Measurements from ENCODE around the gene LRR1. TPM values are rescaled to one million over a fixed set of nuclear protein-coding genes. Genes with fewer than 3 reads are reported as not detected.

The LRR1 gene
- total RNA-seq, 2 donors from 2014 or later, result 4.1 to 21.9 TPM

GRCh38 chr14:49619730-49620129, 21.0 kb downstream of the LRR1 start:
- H3K27ac ChIP-seq, result peak overlapping the region; percentile 96 to 98

GRCh38 chr14:49620182-49621113, 21.7 kb downstream of the LRR1 start, which contains the start of the genes MGAT2 and RPL36AL:
Gene MGAT2 (plus strand): TSS chr14:49620799. CDS start chr14:49621269, 470 bp downstream.
Gene RPL36AL (minus strand): TSS chr14:49620626. CDS start chr14:49619104, 1,522 bp downstream.
- H3K36me3 ChIP-seq, result peaks cover 4% of the 10 kb centered on the region
- ATAC-seq (ENCODE audit: insufficient number of reproducible peaks, low FRiP score, low read depth) (peak; percentile 94), DNase-seq (ENCODE audit: low spot score) (peak; percentile 87)
- peaks cover 31 to 50% of the 10 kb centered on the region in 2 donors for H3K4me1 ChIP-seq (ENCODE audit: control insufficient read depth in 1 of 2, low read depth in 2 of 2)
- H3K27ac ChIP-seq, result peak within 1 kb of the TSS; percentile 96 to 98
- peak; percentile 33 for TF ChIP-seq CTCF (IDR thresholded peaks at IDR 0.05)
- H3K4me3 ChIP-seq, result peak within 1 kb of the TSS; percentile 95
- no peaks in the 10 kb centered on the region for H3K9me3 ChIP-seq
- no peaks in the 10 kb centered on the region for H3K27me3 ChIP-seq (replicated peaks; ENCODE audit: insufficient read depth)

More at GRCh38 chr14:49619730-49620129, 21.0 kb downstream of the LRR1 start:
- peaks cover 31 to 50% of the 10 kb centered on the region in 2 donors for H3K4me1 ChIP-seq (ENCODE audit: control insufficient read depth in 1 of 2, low read depth in 2 of 2)
- ATAC-seq (ENCODE audit: insufficient number of reproducible peaks, low FRiP score, low read depth) (no peak), DNase-seq (ENCODE audit: low spot score) (no peak)
- H3K27me3 ChIP-seq (replicated peaks; ENCODE audit: insufficient read depth), result no peaks in the 10 kb centered on the region
- peaks cover 4% of the 10 kb centered on the region for H3K36me3 ChIP-seq
- H3K9me3 ChIP-seq, result no peaks in the 10 kb centered on the region
- no peak for TF ChIP-seq CTCF (IDR thresholded peaks at IDR 0.05)
- H3K4me3 ChIP-seq, result peak overlapping the region; percentile 95

- H3K36me3 ChIP-seq, result peaks cover 10% of the 10 kb centered on the region
- ATAC-seq (ENCODE audit: insufficient number of reproducible peaks, low FRiP score, low read depth) (no peak), DNase-seq (ENCODE audit: low spot score) (peak; percentile 25)
- H3K27me3 ChIP-seq (replicated peaks; ENCODE audit: insufficient read depth), result no peaks in the 10 kb centered on the region
- no peaks in the 10 kb centered on the region for H3K9me3 ChIP-seq
- peak overlapping the region; percentile 96 to 98 for H3K27ac ChIP-seq
- TF ChIP-seq CTCF (IDR thresholded peaks at IDR 0.05), result peak; percentile 6
- peaks cover 31 to 50% of the 10 kb centered on the region in 2 donors for H3K4me1 ChIP-seq (ENCODE audit: control insufficient read depth in 1 of 2, low read depth in 2 of 2)
- H3K4me3 ChIP-seq, result peak overlapping the region; percentile 95
These were observed 22.6 kb downstream of the LRR1 start for GRCh38 chr14:49621114-49621881.

- Histone ChIP-seq H3K9me3 (no peaks in the 10 kb centered on the region), H3K4me1 (ENCODE audit: control insufficient read depth in 1 of 2, low read depth in 2 of 2) (peaks cover 31 to 50% of the 10 kb centered on the region in 2 donors), H3K4me3 (peak overlapping the region; percentile 95), H3K27me3 (replicated peaks; ENCODE audit: insufficient read depth) (no peaks in the 10 kb centered on the region), H3K27ac (no peak overlapping the region), H3K36me3 (peaks cover 10% of the 10 kb centered on the region)
- ATAC-seq (ENCODE audit: insufficient number of reproducible peaks, low FRiP score, low read depth), result no peak
- DNase-seq (ENCODE audit: low spot score), result no peak
- TF ChIP-seq CTCF (IDR thresholded peaks at IDR 0.05), result no peak
These were observed 23.4 kb downstream of the LRR1 start for GRCh38 chr14:49622022-49622607.
